HepG2 (cell line): Measurements from ENCODE around the gene FBXO41. TPM values are rescaled to one million over a fixed set of nuclear protein-coding genes. Genes with fewer than 3 reads are reported as not detected.
A peak's percentile ranks its signal among the peaks of the same experiment; 100 is the strongest.

Experiments used
- ATAC-seq: fragments of 200-7000 bp; cut with Tn5 transposase; 3 replicates; pipeline ENCODE4 v1.9.1; 2020; ENCODE audit warnings: mild to moderate bottlenecking, moderate library complexity
- BruUV-seq: library from RNA; stranded (reverse); fragments of 400-500 nt; replicated peaks from 2 replicates; lab custom pipeline; 2021; lab: Mats Ljungman, UMichigan
- CTCF ChIA-PET: fragments of 300-600 bp; formaldehyde crosslinking; extraction: SDS; loops from one replicate; lab custom pipeline; 2021; ENCODE audit warnings: low total read pairs, inconsistent platforms, low intra/inter-chr PET ratio; lab: Yijun Ruan, JAX
- POLR2A ChIA-PET: fragments of 350-600 bp; sonication (Branson Sonifier 250); formaldehyde crosslinking; loops from one replicate; lab custom pipeline; 2020; ENCODE audit warnings: antibody characterized with exemption, inconsistent platforms; lab: Yijun Ruan, JAX
- DNase-seq: peaks from one replicate; pipeline ENCODE4 v3.0.0-alpha.2; 2015; ENCODE audit warnings: low spot score
- FAIRE-seq: peaks from 3 replicates; lab custom pipeline; 2011; peaks lifted over from hg19 to GRCh38; lab: Jason Lieb, UNC
- H2AFZ ChIP-seq: one replicate; pipeline ENCODE4 v1.6.1; 2011; ENCODE audit warnings: low read length, inconsistent platforms
- H3K27ac ChIP-seq: fragments of 300-600 bp; 3 replicates; pipeline ENCODE4 v1.8.0; 2011; ENCODE audit warnings: mixed run types, mild to moderate bottlenecking, mixed read lengths, low read length, inconsistent platforms; ENCODE audit not compliant: insufficient read depth; ENCODE audit errors: extremely low read length
- H3K27me3 ChIP-seq, 2 experiments: fragments of 200-600 bp in 1 of 2; 2 replicates in 1 of 2; 3 replicates in 1 of 2; pipeline versions ENCODE4 v1.6.0 to v1.8.0; 2011; ENCODE audit warnings: low read length in 2 of 2, mild to moderate bottlenecking in 2 of 2, moderate library complexity in 2 of 2, inconsistent platforms in 1 of 2; ENCODE audit not compliant: insufficient read depth in 2 of 2, control insufficient read depth in 1 of 2
- H3K36me3 ChIP-seq, 2 experiments: fragments of 200-600 bp in 1 of 2; replicated peaks in 1 of 2; 2 replicates in 1 of 2; 3 replicates in 1 of 2; pipeline versions ENCODE4 v1.5.1 to v1.8.0; 2011; ENCODE audit warnings: low read length in 2 of 2, inconsistent platforms in 1 of 2; ENCODE audit not compliant: insufficient read depth in 2 of 2, control insufficient read depth in 1 of 2
- H3K4me1 ChIP-seq: 2 replicates; pipeline ENCODE4 v1.5.1; 2012; ENCODE audit warnings: low read length, inconsistent platforms; ENCODE audit not compliant: insufficient read depth
- H3K4me2 ChIP-seq: 2 replicates; pipeline ENCODE4 v1.6.0; 2011; ENCODE audit warnings: low read depth, low read length, inconsistent platforms
- H3K4me3 ChIP-seq, 3 experiments: fragments of 200-600 bp in 1 of 3; sonication (generic), shearing (Covaris generic) in 1 of 3; replicated peaks in 1 of 3; 2 replicates each; pipeline ENCODE4 v1.5.1; 2011 to 2016; ENCODE audit warnings: low read length in 3 of 3, inconsistent platforms in 2 of 3, low read depth in 2 of 3, mild to moderate bottlenecking in 2 of 3, control low read depth in 1 of 3, mixed read lengths in 1 of 3; ENCODE audit not compliant: insufficient read depth in 1 of 3
- H3K79me2 ChIP-seq: one replicate; pipeline ENCODE4 v1.6.1; 2011; ENCODE audit warnings: low read length, inconsistent platforms; ENCODE audit not compliant: insufficient read depth
- H3K9ac ChIP-seq: 2 replicates; pipeline ENCODE4 v1.6.0; 2011; ENCODE audit warnings: mild to moderate bottlenecking, low read depth, low read length, inconsistent platforms; ENCODE audit not compliant: insufficient read depth
- H3K9me3 ChIP-seq: 2 replicates; pipeline ENCODE4 v1.5.1; 2012; ENCODE audit warnings: mild to moderate bottlenecking, low read length
- H4K20me1 ChIP-seq: 2 replicates; pipeline ENCODE4 v1.6.0; 2011; ENCODE audit warnings: inconsistent platforms, mild to moderate bottlenecking, low read length, moderate library complexity; ENCODE audit not compliant: insufficient read depth
- AGO2 ChIP-seq: fragments of 200-400 bp; formaldehyde crosslinking; optimal IDR thresholded peaks from 2 replicates; pipeline ENCODE3; 2017; ENCODE audit warnings: mild to moderate bottlenecking, low read depth, low read length, moderate library complexity
- HNRNPLL ChIP-seq: fragments of 200-400 bp; formaldehyde crosslinking; IDR thresholded peaks from 2 replicates; pipeline ENCODE4 v1.6.1; 2017; ENCODE audit warnings: mild to moderate bottlenecking, low read depth, low read length; ENCODE audit not compliant: poor library complexity, severe bottlenecking
- LBX2 ChIP-seq: sonication (generic); formaldehyde crosslinking; IDR thresholded peaks from 2 replicates; pipeline ENCODE4 v1.5.0; 2020; ENCODE audit warnings: missing genetic modification reagents, mild to moderate bottlenecking, borderline replicate concordance
- MAX ChIP-seq: IDR thresholded peaks from 2 replicates; pipeline ENCODE4 v1.6.1; 2012; ENCODE audit warnings: inconsistent platforms
- SIX1 ChIP-seq: sonication (generic); formaldehyde crosslinking; IDR thresholded peaks from 2 replicates; pipeline ENCODE4 v1.4.0; 2020; ENCODE audit warnings: missing genetic modification reagents, borderline replicate concordance
- ZC3H13 ChIP-seq: sonication (generic); formaldehyde crosslinking; IDR thresholded peaks from 2 replicates; pipeline ENCODE4 v1.8.1; 2023; ENCODE audit warnings: mild to moderate bottlenecking, missing genetic modification reagents, moderate library complexity
- ZNF430 ChIP-seq: sonication (generic); formaldehyde crosslinking; IDR thresholded peaks from 2 replicates; pipeline ENCODE4 v1.9.0; 2021; ENCODE audit warnings: mild to moderate bottlenecking, missing genetic modification reagents
- ZNF746 ChIP-seq: sonication (generic); formaldehyde crosslinking; IDR thresholded peaks from 2 replicates; pipeline ENCODE4 v1.8.0; 2022; ENCODE audit warnings: mild to moderate bottlenecking, missing genetic modification reagents
- ZNF768 ChIP-seq: sonication (generic); formaldehyde crosslinking; IDR thresholded peaks from 2 replicates; pipeline ENCODE4 v1.4.0; 2020; ENCODE audit warnings: missing genetic modification reagents
- WGBS: methylation state at CpG from one replicate; pipeline ENCODE4 v1.1.6; 2017; ENCODE audit warnings: low lambda C conversion rate; 5-methylcytosine and 5-hydroxymethylcytosine counted together
- in situ Hi-C: cut with HindIII; loops from 2 replicates; pipeline ENCODE4 v1.10.0; 2017; ENCODE audit warnings: low pct_unique_long_range_greater_than_20kb; ENCODE audit not compliant: extremely low pct_ligation_motif_present
- intact Hi-C: fragments of 100-400 bp; cut with micrococcal nuclease; formaldehyde crosslinking; loops from one replicate; pipeline ENCODE4 v1.10.0; 2022; ENCODE audit not compliant: unreplicated experiment
- polyA plus RNA-seq, 8 experiments: library from polyadenylated mRNA; depleted of rRNA in 3 of 8; stranded (reverse) in 7 of 8; unstranded in 1 of 8; fragments of >200 nt; fragmentation: Illumina TruSeq in 4 of 8; extraction: Trizol in 4 of 8; gene quantifications; 2 replicates each; pipeline versions ENCODE4 v1.2.1 to v1.2.3, GENCODE V29; 2011 to 2016; ENCODE audit warnings: low read depth in 4 of 8, missing spikeins in 1 of 8, mixed read lengths in 1 of 8; ENCODE audit not compliant: insufficient read depth in 1 of 8
- total RNA-seq, 5 experiments: library from RNA; depleted of rRNA; stranded (reverse); fragments of >200 nt; fragmentation: Illumina TruSeq; extraction: Trizol; gene quantifications; 2 replicates each; pipeline ENCODE4 v1.2.3, GENCODE V29; 2016; ENCODE audit warnings: low read depth in 1 of 5

The FBXO41 gene
- total and polyA plus RNA-seq, 2 of the 13 experiments (the other 11 are each of a cell fraction or from before 2014, with no cell fraction given), result 4.2 to 10.3 TPM

- Histone ChIP-seq H3K4me3 (no peak overlapping the region), H3K9ac (no peak overlapping the region), H3K4me1 (peaks cover 7% of the 10 kb centered on the region), H3K79me2 (peaks cover 3% of the 10 kb centered on the region), H3K4me2 (no peak overlapping the region), H3K27me3 (no peaks in the 10 kb centered on the region; a peak in 1 of 5 replicates), H3K9me3 (no peaks in the 10 kb centered on the region), H4K20me1 (no peaks in the 10 kb centered on the region), H2AFZ (no peak overlapping the region), H3K36me3 (peaks cover 22 to 51% of the 10 kb centered on the region in 2 experiments), H3K27ac (no peak overlapping the region)
- ATAC-seq (no peak), DNase-seq (no peak), FAIRE-seq (no peak)
- BruUV-seq, result TSS peak; percentile 9
- CTCF ChIA-PET, result no interaction called here
- POLR2A ChIA-PET, result interaction anchor here (0.7 to 2.5 kb wide), 4 partner anchors 10 to 16 kb away, joined by 3 to 10 read pairs (median 6); no protein-coding TSS in a partner anchor
- in situ Hi-C loops (no loop called here), intact Hi-C loops (no loop called here)
- TF ChIP-seq ZNF430 (CRISPR knock-in tag) (no peak), ZNF746 (CRISPR knock-in tag) (no peak), SIX1 (CRISPR knock-in tag) (no peak), MAX (no peak), ZNF768 (CRISPR knock-in tag) (0 out of 2 replicates have a peak, but pooled peaks have one; percentile 9), LBX2 (CRISPR knock-in tag) (0 out of 2 replicates have a peak, but pooled peaks have one; percentile 35), ZC3H13 (CRISPR knock-in tag) (0 out of 2 replicates have a peak, but pooled peaks have one; percentile 29), HNRNPLL (no peak), AGO2 (peak; percentile 76)
- 98% methylated on average over 14 of the region's 14 CpGs for WGBS
Measured at GRCh38 chr2:73228631-73229030, 55.6 kb downstream of the FBXO41 start.
